ENCODE data around the gene FOXK1.

FOXK1 gene

DNA sequence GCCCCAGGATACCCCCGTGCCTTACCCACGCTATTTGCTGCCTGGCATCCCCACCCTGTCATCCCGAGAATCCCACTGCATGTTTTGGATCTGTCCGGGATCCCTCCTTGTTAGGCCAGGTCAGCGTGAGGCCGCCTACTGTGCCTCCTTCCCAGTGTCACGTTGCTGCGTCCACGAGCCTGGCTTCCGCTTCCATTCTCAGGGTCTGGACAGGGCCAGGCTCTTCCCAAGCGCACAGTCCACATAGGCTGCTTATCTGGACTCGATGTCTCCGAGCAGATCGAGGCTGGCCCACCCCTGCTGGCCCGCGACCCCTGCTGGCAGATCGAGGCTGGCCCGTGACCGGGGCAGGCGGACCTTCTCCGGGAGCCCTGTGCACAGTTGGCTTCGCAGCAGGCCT lies 27.1 kb downstream of the FOXK1 start:
- no peak overlapping the region for H2BK15ac ChIP-seq (replicated peaks; ENCODE audit: low read depth)
- no peak overlapping the region for H2BK120ac ChIP-seq (ENCODE audit: low read depth, low read length)
- no peak overlapping the region for H2AK5ac ChIP-seq (ENCODE audit: low read length)
- no peak overlapping the region for H3K18ac ChIP-seq (ENCODE audit: low read length)
- H3K4me3 ChIP-seq (ENCODE audit: low read length): no peak overlapping the region
- H4K5ac ChIP-seq (ENCODE audit: low read length): no peak overlapping the region
- no peak overlapping the region for H3K27ac ChIP-seq (ENCODE audit: low read depth, low read length)
- peak overlapping the region; percentile 89 for H3K23ac ChIP-seq (ENCODE audit: low read length)
- H3K4ac ChIP-seq (ENCODE audit: low read depth, low read length): no peak overlapping the region
- peak overlapping the region; percentile 73 for H3K56ac ChIP-seq (ENCODE audit: low read length)
- peaks cover 13% of the 10 kb centered on the region for H3K4me1 ChIP-seq (ENCODE audit: control insufficient read depth, low read depth, low read length)
- no peak overlapping the region for H3K4me2 ChIP-seq (ENCODE audit: low read length)
- no peak overlapping the region for H4K8ac ChIP-seq (ENCODE audit: low read depth, low read length)
- no peaks in the 10 kb centered on the region for H3K36me3 ChIP-seq (ENCODE audit: control insufficient read depth, insufficient read depth, low read length)
- H2BK5ac ChIP-seq (ENCODE audit: low read length): no peak overlapping the region
- peaks cover 20% of the 10 kb centered on the region for H3K79me1 ChIP-seq (ENCODE audit: low read length)
- no peaks in the 10 kb centered on the region for H3K27me3 ChIP-seq (ENCODE audit: insufficient read depth, low read length, poor library complexity)
- no peaks in the 10 kb centered on the region for H3K79me2 ChIP-seq (ENCODE audit: control insufficient read depth, insufficient read depth, low read length)
- H3K9ac ChIP-seq (ENCODE audit: low read length): peak overlapping the region; percentile 19
- peak; percentile 46 for DNase-seq
- no CpG with 5 or more reads among the region's 22 CpGs for WGBS (ENCODE audit: extremely low coverage, insufficient coverage, low lambda C conversion rate)

DNA sequence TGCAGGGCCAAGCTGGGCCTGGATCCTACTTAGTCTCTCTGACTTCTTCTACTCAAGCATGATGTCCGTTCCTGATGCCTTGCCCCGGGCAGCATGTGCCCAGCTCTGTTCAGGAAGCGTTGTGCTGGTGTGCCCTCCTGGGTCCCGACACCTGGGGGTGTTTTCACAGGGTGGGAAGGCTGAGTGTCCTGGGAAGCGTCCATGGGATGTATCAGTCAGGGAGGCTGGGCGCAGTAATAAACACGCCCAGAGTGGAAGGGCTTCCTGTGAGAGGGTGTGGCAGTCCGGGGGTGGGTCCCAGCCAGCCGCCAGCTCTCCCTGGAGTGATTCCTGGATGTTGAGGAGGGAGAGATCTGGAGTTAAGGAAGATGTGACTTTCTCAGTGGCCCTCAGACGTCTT lies 29.0 kb downstream of the FOXK1 start:
- H3K56ac ChIP-seq (ENCODE audit: low read length): no peak overlapping the region
- no peak overlapping the region for H2BK15ac ChIP-seq (replicated peaks; ENCODE audit: low read depth)
- no peak overlapping the region for H4K5ac ChIP-seq (ENCODE audit: low read length)
- no peak for DNase-seq
- no peak overlapping the region for H2AK5ac ChIP-seq (ENCODE audit: low read length)
- H3K36me3 ChIP-seq (ENCODE audit: control insufficient read depth, insufficient read depth, low read length): no peaks in the 10 kb centered on the region
- H3K79me2 ChIP-seq (ENCODE audit: control insufficient read depth, insufficient read depth, low read length): peaks cover 4% of the 10 kb centered on the region
- no peak overlapping the region for H2BK5ac ChIP-seq (ENCODE audit: low read length)
- no peak overlapping the region for H3K9ac ChIP-seq (ENCODE audit: low read length)
- no peak overlapping the region for H3K4me3 ChIP-seq (ENCODE audit: low read length)
- no peak overlapping the region for H3K4me2 ChIP-seq (ENCODE audit: low read length)
- no peak overlapping the region for H3K27ac ChIP-seq (ENCODE audit: low read depth, low read length)
- no peak overlapping the region for H3K23ac ChIP-seq (ENCODE audit: low read length)
- H3K79me1 ChIP-seq (ENCODE audit: low read length): peaks cover 26% of the 10 kb centered on the region
- WGBS (ENCODE audit: extremely low coverage, insufficient coverage, low lambda C conversion rate): no CpG with 5 or more reads among the region's 10 CpGs
- no peaks in the 10 kb centered on the region for H3K27me3 ChIP-seq (ENCODE audit: insufficient read depth, low read length, poor library complexity)
- H3K4me1 ChIP-seq (ENCODE audit: control insufficient read depth, low read depth, low read length): peaks cover 11% of the 10 kb centered on the region
- H4K8ac ChIP-seq (ENCODE audit: low read depth, low read length): no peak overlapping the region
- no peak overlapping the region for H3K18ac ChIP-seq (ENCODE audit: low read length)
- no peak overlapping the region for H3K4ac ChIP-seq (ENCODE audit: low read depth, low read length)
- H2BK120ac ChIP-seq (ENCODE audit: low read depth, low read length): no peak overlapping the region

DNA sequence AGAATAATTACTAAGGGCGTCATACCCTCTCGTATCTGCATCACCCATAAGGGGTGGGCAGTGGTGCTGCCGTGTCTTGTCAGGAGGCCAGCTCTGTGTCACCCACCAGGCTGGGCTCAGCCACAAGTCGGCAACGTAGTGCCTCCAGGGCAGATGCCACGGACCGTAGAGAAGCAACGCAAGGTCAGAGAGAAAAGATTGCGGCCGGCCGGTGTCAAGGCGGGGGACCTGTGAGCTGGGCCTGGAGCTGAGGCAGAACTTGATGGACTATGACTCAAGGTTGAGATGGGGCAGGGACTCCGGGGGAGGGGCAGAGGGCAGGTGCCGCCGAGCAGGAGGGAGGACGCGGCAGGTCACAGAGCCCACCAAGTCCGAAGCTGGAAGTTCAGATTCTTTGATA lies 29.5 kb downstream of the FOXK1 start:
- no peak overlapping the region for H3K9ac ChIP-seq (ENCODE audit: low read length)
- no peak overlapping the region for H4K8ac ChIP-seq (ENCODE audit: low read depth, low read length)
- no peak overlapping the region for H2AK5ac ChIP-seq (ENCODE audit: low read length)
- no peak overlapping the region for H3K23ac ChIP-seq (ENCODE audit: low read length)
- no peak overlapping the region for H3K27ac ChIP-seq (ENCODE audit: low read depth, low read length)
- H3K79me1 ChIP-seq (ENCODE audit: low read length): peaks cover 30% of the 10 kb centered on the region
- no peak overlapping the region for H2BK15ac ChIP-seq (replicated peaks; ENCODE audit: low read depth)
- no peak overlapping the region for H3K56ac ChIP-seq (ENCODE audit: low read length)
- no peak overlapping the region for H2BK120ac ChIP-seq (ENCODE audit: low read depth, low read length)
- no peak overlapping the region for H3K18ac ChIP-seq (ENCODE audit: low read length)
- no peak overlapping the region for H4K5ac ChIP-seq (ENCODE audit: low read length)
- H3K4ac ChIP-seq (ENCODE audit: low read depth, low read length): no peak overlapping the region
- H3K4me2 ChIP-seq (ENCODE audit: low read length): no peak overlapping the region
- DNase-seq: no peak
- no peaks in the 10 kb centered on the region for H3K27me3 ChIP-seq (ENCODE audit: insufficient read depth, low read length, poor library complexity)
- H3K4me1 ChIP-seq (ENCODE audit: control insufficient read depth, low read depth, low read length): peaks cover 7% of the 10 kb centered on the region
- no peak overlapping the region for H2BK5ac ChIP-seq (ENCODE audit: low read length)
- WGBS (ENCODE audit: extremely low coverage, insufficient coverage, low lambda C conversion rate): no CpG with 5 or more reads among the region's 18 CpGs
- H3K4me3 ChIP-seq (ENCODE audit: low read length): no peak overlapping the region
- H3K79me2 ChIP-seq (ENCODE audit: control insufficient read depth, insufficient read depth, low read length): peaks cover 4% of the 10 kb centered on the region
- H3K36me3 ChIP-seq (ENCODE audit: control insufficient read depth, insufficient read depth, low read length): no peaks in the 10 kb centered on the region

DNA sequence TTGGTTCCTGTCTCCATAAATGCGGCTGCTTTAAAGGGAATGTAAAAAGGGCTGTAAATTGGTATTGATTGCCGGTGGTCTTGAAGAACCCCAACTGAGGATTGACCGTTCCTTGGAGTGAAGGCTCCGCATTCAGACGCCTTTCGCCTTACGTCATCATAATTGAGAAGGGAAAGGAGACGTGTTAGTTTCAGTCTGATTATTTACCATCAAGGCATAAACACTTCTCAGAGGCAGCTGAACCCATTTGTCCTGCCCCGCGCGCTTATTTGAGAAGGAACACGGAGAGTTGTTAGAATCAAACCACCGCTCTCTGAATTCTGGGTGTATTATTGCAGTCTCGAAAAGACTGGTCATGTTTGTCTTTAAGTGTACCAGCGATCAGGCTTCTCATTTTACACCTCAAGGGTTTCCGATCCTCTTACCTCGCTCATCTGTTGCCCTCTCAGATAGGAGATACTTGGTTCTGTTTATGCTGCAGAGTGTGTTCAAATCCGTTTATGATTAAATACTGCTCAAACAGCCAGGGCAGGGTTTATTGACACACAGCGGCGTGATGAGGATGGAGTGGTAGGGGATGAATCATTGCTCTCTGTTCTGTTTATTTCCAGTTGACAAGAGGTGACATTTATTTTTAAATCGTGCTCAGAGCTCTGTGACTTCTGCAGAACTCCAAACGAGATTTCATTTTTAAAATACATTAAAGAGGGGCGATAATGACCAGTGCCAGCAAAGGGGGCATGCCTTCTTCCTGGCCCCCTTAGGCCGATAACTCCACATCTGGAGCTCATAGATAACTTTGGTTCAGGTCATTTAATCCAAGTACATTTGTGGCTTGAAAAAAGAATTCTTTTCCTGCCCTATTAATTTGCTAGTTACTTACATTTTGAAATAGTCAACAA lies 30.4 kb downstream of the FOXK1 start:
- Histone ChIP-seq H3K27me3 (ENCODE audit: insufficient read depth, low read length, poor library complexity) (no peaks in the 10 kb centered on the region), H3K23ac (ENCODE audit: low read length) (no peak overlapping the region), H3K4me3 (ENCODE audit: low read length) (no peak overlapping the region), H4K8ac (ENCODE audit: low read depth, low read length) (no peak overlapping the region), H3K4me2 (ENCODE audit: low read length) (no peak overlapping the region), H3K18ac (ENCODE audit: low read length) (no peak overlapping the region), H3K9ac (ENCODE audit: low read length) (no peak overlapping the region), H3K79me2 (ENCODE audit: control insufficient read depth, insufficient read depth, low read length) (peaks cover 4% of the 10 kb centered on the region), H3K56ac (ENCODE audit: low read length) (no peak overlapping the region), H2BK120ac (ENCODE audit: low read depth, low read length) (no peak overlapping the region), H2BK15ac (replicated peaks; ENCODE audit: low read depth) (no peak overlapping the region), H3K4ac (ENCODE audit: low read depth, low read length) (no peak overlapping the region), H2AK5ac (ENCODE audit: low read length) (no peak overlapping the region), H3K4me1 (ENCODE audit: control insufficient read depth, low read depth, low read length) (peaks cover 4% of the 10 kb centered on the region), H2BK5ac (ENCODE audit: low read length) (no peak overlapping the region), H3K27ac (ENCODE audit: low read depth, low read length) (no peak overlapping the region), H3K79me1 (ENCODE audit: low read length) (peaks cover 33% of the 10 kb centered on the region), H3K36me3 (ENCODE audit: control insufficient read depth, insufficient read depth, low read length) (no peaks in the 10 kb centered on the region), H4K5ac (ENCODE audit: low read length) (no peak overlapping the region)
- no CpG with 5 or more reads among the region's 24 CpGs for WGBS (ENCODE audit: extremely low coverage, insufficient coverage, low lambda C conversion rate)
- DNase-seq: no peak

DNA sequence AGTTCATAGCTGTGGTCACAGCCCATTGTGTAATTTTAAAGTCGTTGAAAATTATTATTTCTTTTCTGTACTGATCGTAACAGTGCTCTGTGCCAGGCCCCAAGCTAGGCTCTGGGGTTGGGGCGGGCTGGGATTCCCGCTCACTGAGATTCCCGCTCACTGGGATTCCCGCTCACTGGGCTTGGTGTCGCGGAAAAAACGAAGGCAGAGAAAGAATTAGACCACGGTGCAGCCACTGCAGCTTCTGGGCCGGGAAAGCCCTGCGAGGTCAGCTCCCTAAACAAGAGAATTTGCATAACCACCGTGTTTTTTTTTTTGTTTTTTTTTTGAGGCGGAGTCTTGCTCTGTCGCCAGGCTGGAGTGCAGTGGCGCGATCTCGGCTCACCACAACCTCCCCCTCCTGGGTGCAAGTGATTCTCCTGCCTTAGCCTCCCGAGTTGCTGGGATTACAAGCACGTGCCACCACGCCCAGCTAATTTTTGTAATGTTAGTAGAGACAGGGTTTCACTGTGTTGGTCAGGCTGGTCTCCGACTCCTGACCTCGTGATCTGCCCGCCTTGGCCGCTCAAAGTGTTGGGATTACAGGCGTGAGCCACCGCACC lies 31.2 kb downstream of the FOXK1 start:
- Histone ChIP-seq H2BK5ac (ENCODE audit: low read length) (no peak overlapping the region), H3K79me1 (ENCODE audit: low read length) (peaks cover 33% of the 10 kb centered on the region), H3K56ac (ENCODE audit: low read length) (no peak overlapping the region), H3K4ac (ENCODE audit: low read depth, low read length) (no peak overlapping the region), H3K4me1 (ENCODE audit: control insufficient read depth, low read depth, low read length) (peaks cover 3% of the 10 kb centered on the region), H3K79me2 (ENCODE audit: control insufficient read depth, insufficient read depth, low read length) (peaks cover 4% of the 10 kb centered on the region), H2AK5ac (ENCODE audit: low read length) (no peak overlapping the region), H2BK15ac (replicated peaks; ENCODE audit: low read depth) (no peak overlapping the region), H3K27me3 (ENCODE audit: insufficient read depth, low read length, poor library complexity) (no peaks in the 10 kb centered on the region), H3K27ac (ENCODE audit: low read depth, low read length) (no peak overlapping the region), H4K5ac (ENCODE audit: low read length) (no peak overlapping the region), H3K36me3 (ENCODE audit: control insufficient read depth, insufficient read depth, low read length) (no peaks in the 10 kb centered on the region), H3K18ac (ENCODE audit: low read length) (no peak overlapping the region), H4K8ac (ENCODE audit: low read depth, low read length) (no peak overlapping the region), H3K4me2 (ENCODE audit: low read length) (no peak overlapping the region), H2BK120ac (ENCODE audit: low read depth, low read length) (no peak overlapping the region), H3K4me3 (ENCODE audit: low read length) (no peak overlapping the region), H3K23ac (ENCODE audit: low read length) (no peak overlapping the region), H3K9ac (ENCODE audit: low read length) (no peak overlapping the region)
- no CpG with 5 or more reads among the region's 27 CpGs for WGBS (ENCODE audit: extremely low coverage, insufficient coverage, low lambda C conversion rate)
- DNase-seq: no peak

Measured in mesendoderm (in vitro differentiated cells).